ENCODE measurements around the gene MUC12.

- TF ChIP-seq CTCF (IDR thresholded peaks at IDR 0.05) (no peak), POLR2A (IDR thresholded peaks at IDR 0.05) (no peak)
These were observed 97.4 kb downstream of the MUC12 start for GRCh38 chr7:101066833-101067177.
